Measurements from ENCODE around the gene TMEM242. TPM values are rescaled to one million over a fixed set of nuclear protein-coding genes. Genes with fewer than 3 reads are reported as not detected.

TMEM242 gene
- total and polyA plus RNA-seq, 2 of the 13 experiments (the other 11 are each of a cell fraction or from before 2014, with no cell fraction given): 5.6 to 11.1 TPM

DNA sequence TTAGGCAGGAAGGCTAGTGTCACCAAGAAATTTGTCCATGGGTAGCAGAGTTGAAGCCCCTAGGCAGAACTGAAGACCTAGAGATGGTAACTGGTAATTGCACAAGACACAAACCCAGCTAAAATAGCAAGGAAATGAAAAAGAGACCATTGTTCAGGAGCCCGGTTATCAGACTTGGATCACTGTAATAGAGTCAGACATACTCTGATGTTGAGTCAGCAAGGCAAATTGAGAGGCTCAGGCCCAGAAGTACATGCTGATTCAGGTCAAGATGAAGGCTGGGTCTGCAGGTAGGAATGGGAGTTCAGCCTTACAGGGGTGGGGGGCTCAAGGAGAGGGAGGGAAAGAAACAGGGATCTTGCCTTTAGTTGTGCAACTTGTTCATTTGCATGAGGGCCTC lies 6.5 kb upstream of the TMEM242 start (continued):
- TF ChIP-seq, protein P1, sequence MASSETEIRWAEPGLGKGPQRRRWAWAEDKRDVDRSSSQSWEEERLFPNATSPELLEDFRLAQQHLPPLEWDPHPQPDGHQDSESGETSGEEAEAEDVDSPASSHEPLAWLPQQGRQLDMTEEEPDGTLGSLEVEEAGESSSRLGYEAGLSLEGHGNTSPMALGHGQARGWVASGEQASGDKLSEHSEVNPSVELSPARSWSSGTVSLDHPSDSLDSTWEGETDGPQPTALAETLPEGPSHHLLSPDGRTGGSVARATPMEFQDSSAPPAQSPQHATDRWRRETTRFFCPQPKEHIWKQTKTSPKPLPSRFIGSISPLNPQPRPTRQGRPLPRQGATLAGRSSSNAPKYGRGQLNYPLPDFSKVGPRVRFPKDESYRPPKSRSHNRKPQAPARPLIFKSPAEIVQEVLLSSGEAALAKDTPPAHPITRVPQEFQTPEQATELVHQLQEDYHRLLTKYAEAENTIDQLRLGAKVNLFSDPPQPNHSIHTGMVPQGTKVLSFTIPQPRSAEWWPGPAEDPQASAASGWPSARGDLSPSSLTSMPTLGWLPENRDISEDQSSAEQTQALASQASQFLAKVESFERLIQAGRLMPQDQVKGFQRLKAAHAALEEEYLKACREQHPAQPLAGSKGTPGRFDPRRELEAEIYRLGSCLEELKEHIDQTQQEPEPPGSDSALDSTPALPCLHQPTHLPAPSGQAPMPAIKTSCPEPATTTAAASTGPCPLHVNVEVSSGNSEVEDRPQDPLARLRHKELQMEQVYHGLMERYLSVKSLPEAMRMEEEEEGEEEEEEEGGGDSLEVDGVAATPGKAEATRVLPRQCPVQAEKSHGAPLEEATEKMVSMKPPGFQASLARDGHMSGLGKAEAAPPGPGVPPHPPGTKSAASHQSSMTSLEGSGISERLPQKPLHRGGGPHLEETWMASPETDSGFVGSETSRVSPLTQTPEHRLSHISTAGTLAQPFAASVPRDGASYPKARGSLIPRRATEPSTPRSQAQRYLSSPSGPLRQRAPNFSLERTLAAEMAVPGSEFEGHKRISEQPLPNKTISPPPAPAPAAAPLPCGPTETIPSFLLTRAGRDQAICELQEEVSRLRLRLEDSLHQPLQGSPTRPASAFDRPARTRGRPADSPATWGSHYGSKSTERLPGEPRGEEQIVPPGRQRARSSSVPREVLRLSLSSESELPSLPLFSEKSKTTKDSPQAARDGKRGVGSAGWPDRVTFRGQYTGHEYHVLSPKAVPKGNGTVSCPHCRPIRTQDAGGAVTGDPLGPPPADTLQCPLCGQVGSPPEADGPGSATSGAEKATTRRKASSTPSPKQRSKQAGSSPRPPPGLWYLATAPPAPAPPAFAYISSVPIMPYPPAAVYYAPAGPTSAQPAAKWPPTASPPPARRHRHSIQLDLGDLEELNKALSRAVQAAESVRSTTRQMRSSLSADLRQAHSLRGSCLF (CRISPR knock-in tag; IDR thresholded peaks at IDR 0.05; ENCODE audit: borderline replicate concordance): no peak
- no peak for TF ChIP-seq SATB2 (CRISPR knock-in tag; IDR thresholded peaks at IDR 0.05)

DNA sequence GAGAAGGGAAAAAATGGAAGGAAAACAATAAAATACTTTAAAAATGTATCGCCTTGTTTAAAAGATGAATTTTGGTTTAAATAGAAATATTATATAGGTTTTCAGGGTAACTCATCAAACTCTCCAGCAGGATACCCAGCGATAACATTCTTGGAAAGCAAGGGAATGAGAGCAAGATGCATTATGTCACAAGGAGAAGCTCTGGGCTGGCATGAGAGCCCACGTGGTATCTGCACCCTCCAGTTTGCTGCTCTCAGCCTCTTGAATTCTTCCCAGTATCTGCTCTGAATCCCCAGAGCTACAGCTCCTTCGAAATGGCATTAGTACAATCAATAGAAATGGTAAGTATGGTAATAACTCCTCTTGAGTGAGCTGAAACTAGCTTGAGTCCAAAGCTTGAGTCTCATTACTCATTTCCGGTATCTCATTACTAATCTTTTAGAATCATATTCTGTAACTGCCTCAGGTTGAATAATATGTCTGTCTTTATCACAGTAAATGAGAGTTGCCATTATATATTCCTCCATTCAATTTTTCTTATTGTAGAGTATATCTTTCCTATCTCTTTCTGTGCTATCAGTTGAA lies 4.9 kb upstream of the TMEM242 start:
- Histone ChIP-seq H4K20me1 (ENCODE audit: insufficient read depth, low read length) (no peaks in the 10 kb centered on the region), H3K4me2 (ENCODE audit: low read depth, low read length) (no peak overlapping the region), H3K4me3 (replicated peaks in 1 of 3; ENCODE audit: insufficient read depth in 1 of 3, low read depth in 2 of 3, low read length in 3 of 3) (no peak overlapping the region), H3K9me3 (ENCODE audit: low read length) (no peaks in the 10 kb centered on the region), H3K79me2 (ENCODE audit: insufficient read depth, low read length) (no peaks in the 10 kb centered on the region), H3K36me3 (replicated peaks in 1 of 2; ENCODE audit: control insufficient read depth in 1 of 2, insufficient read depth in 2 of 2, low read length in 2 of 2) (no peaks in the 10 kb centered on the region), H3K9ac (ENCODE audit: insufficient read depth, low read depth, low read length) (no peak overlapping the region), H3K27me3 (ENCODE audit: control insufficient read depth in 1 of 2, insufficient read depth in 2 of 2, low read length in 2 of 2) (peaks cover 0 to 5% of the 10 kb centered on the region in 2 experiments; a peak in 2 of 5 replicates), H3K27ac (ENCODE audit: extremely low read length, insufficient read depth, low read length) (no peak overlapping the region), H2AFZ (ENCODE audit: low read length) (no peak overlapping the region), H3K4me1 (ENCODE audit: insufficient read depth, low read length) (peaks cover 55% of the 10 kb centered on the region)
- WGBS (ENCODE audit: low lambda C conversion rate): 34% methylated on average over 5 of the region's 5 CpGs
- ChIA-PET CTCF (ENCODE audit: low intra/inter-chr PET ratio, low total read pairs) (no interaction called here), POLR2A (no interaction called here)
- no peak for DNase-seq (ENCODE audit: low spot score)
- BruUV-seq (replicated peaks): no TSS peak
- no peak for FAIRE-seq
- intact Hi-C loops (cut with micrococcal nuclease; ENCODE audit: unreplicated experiment) (loop anchor here (5.0 kb wide), 1 partner anchor 204 kb away; no protein-coding TSS in a partner anchor), in situ Hi-C loops (cut with HindIII; ENCODE audit: extremely low pct_ligation_motif_present, low pct_unique_long_range_greater_than_20kb) (no loop called here)
- ATAC-seq: no peak
- no peak for TF ChIP-seq AHR (CRISPR knock-in tag; IDR thresholded peaks at IDR 0.05)
- peak; percentile 60 for TF ChIP-seq BCL6 (CRISPR knock-in tag; IDR thresholded peaks at IDR 0.05)
